HuH-7.5 (cell line): Measurements from ENCODE around the gene ODF2.
"Not testable (repeated sequence)": the region's sequence is repeated elsewhere in the genome, so short reads cannot be mapped to it uniquely, and the experiment has no call there.

Experiments used
- DNase-seq: peaks from one replicate; pipeline ENCODE4 v3.0.0; 2011; ENCODE audit warnings: low spot score

ODF2 gene

DNA sequence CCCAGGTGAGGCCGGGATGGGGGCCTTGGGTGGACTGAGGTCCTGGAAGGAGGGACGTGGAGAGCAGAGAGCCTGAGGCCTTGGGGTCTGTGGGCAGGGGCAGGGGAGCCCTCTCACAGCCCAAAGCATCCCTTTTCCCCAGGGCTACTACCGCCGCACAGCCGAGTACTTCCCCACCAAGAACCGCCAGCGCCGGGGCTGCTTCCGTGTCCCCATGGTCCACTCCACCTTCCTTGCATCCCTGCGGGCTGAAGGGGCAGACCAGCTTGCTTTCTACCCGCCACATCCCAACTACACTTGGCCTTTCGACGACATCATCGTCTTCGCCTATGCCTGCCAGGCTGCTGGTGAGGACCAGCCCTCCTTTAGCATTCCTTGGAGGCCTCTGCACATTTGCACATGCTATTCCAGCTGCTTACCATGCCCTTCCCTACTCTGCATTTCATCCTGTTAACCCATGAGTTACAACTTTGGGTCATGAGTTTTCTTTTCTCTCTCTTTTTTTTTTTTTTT is 31.5 kb upstream of the ODF2 start:
- no peak for DNase-seq

DNA sequence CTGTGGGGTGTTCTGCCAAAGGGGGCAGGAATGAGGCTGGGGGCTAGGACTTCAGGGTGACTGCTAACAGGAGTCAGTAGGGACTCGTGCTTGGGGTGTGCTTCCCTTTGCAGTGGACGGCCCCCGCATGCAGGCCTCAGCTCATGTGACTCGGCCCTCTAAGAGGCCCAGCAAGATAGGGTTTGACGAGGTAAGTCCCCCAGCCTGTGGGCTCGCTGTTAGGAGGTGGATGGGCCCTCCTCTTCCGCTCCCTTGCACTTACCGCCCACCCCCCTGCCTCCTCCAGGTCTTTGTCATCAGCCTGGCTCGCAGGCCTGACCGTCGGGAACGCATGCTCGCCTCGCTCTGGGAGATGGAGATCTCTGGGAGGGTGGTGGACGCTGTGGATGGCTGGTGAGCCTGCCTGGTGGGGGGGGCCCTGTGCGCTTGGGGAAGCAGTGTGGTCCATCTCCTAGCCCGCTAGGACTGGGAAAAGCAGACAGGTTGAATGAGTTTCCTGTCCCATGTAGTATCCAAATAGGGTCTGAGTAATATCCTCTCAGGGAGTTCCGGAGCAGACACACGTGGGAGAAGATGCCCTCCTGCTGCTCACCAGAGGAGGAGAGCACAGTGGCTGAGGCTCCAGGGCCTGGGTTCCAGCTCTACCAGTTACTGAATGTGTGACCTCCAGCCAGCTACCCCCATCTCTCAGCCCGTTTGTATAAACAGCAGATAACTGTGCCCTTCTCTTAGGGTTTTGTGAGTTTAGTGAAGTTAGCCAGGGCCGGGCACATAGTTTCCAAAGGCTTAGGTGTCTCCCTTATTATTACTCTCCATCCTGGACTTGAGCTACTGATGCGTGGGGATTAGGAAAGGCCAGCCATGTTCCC is 26.9 kb upstream of the ODF2 start:
- DNase-seq: no peak

DNA sequence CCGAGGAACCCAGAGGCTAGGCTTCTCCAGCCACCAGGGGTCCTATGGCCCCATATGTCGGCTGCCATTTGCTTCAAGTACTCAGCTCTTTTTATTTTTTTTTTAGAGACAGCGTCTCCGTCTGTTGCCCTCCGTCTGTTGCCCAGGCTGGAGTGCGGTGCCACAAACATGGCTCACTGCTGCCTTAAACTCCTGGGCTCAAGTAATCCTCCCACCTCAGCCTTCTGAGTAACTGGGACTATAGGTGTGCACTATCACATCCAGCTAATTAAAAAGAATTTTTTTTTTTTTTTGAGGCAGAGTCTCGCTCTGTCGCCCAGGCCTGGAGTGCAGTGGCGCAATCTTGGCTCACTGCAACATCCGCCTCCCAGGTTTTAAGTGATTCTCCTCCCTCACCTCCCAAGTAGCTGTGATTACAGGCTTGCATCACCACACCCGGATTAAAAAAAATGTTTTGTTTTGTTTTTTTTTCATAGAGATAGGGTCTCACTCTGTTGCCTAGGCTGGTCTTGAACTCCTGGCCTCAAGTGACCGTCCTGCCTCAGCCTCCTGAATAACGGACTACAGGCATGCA is 26.2 kb upstream of the ODF2 start:
- DNase-seq: no peak

DNA sequence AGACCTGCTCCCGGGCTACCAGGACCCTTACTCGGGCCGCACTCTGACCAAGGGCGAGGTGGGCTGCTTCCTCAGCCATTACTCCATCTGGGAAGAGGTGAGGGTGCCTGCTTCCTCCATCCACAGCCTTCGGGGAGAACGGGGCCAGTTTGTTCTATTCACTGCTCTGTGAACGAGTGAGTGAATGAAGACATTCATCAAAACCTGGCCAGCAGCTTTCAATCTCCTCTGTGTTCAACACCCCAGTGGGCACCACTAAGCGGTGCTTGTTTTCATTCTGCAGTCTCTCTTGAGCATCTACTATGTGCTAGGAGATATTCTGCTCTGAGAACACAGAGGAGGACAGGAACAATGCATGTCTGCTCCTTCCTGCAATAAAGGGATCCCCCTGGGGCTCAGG is 24.6 kb upstream of the ODF2 start:
- DNase-seq: no peak

DNA sequence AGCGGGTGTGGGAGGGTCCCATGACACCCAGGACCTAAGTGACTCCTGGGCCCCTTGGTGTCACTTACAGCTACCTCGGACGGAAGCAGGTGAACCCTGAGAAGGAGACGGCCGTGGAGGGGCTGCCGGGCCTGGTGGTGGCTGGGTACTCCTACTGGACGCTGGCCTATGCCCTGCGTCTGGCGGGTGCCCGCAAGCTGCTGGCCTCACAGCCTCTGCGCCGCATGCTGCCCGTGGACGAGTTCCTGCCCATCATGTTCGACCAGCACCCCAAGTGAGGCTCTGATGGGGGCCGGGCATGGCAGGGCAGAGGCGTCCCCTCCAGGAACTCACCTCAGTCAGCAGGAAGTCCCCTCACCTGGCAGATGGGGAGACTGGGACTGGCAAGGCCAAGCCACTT is 21.5 kb upstream of the ODF2 start:
- no peak for DNase-seq

DNA sequence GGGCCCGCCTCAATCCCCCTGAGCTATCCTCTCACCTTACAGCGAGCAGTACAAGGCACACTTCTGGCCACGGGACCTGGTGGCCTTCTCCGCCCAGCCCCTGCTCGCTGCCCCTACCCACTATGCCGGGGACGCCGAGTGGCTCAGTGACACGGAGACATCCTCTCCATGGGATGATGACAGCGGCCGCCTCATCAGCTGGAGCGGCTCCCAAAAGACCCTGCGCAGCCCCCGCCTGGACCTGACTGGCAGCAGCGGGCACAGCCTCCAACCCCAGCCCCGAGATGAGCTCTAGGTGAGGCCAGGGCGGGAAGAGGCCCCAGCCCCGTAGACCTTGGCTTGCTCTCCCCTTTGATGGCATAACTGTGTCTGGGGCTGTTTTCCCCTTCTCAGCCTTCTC is 20.2 kb upstream of the ODF2 start:
- no peak for DNase-seq

DNA sequence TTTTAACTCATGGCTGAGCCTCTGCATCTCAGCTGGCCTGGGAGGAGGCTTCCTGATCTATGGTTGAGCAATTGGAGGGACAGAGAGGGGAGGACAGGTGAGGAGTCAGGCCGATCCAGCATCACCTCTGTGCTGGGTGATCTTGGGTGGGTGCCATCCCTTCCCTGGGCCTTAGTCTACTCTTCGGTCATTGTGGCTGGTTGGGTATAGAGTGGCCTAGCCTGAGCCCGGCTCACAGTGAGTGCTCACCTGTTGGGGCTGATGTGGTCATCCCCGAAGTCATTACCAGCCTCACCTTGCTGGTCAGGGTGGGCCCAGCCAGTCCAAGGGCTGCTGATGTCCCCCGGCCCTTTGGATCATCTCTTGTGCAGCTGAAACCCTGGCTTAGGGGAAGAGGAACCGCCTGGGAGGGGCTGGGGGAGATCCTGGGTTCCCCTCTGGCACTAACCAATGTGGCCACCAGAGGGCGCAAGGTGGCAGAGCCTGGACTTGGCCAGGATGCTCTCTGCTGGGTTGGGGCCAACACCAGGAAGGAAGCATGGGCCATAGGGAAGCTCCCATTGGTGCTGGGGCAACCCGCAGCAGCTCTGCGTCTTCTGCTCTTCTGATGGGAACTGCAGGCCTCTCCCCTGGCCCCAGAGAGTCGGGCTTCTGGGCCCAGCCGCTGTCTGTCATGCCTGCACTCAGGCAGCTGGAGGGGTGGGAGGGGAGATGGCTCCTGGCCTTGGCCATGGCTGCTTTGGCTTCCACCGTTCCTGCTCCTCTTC is 17.3 kb upstream of the ODF2 start:
- DNase-seq: peak; percentile 85

DNA sequence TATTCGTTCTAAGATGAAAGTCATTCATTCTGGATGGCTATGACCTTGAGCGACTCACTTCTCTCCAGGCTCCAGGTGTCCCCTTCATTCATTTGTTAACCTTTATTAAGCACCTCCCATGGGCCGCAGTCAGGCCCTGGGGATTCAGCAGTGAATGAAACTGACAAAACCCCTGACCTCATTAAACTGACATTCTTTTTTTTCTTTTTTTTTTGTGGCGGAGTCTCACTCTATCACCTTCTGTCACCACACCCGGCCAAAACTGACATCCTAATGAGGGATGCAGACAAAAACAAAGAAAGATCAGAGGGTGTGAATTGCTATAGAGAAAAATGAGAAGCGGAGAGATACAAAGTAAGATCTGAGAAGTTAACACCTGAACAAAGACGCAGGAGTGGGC is 16.5 kb upstream of the ODF2 start:
- no peak for DNase-seq

DNA sequence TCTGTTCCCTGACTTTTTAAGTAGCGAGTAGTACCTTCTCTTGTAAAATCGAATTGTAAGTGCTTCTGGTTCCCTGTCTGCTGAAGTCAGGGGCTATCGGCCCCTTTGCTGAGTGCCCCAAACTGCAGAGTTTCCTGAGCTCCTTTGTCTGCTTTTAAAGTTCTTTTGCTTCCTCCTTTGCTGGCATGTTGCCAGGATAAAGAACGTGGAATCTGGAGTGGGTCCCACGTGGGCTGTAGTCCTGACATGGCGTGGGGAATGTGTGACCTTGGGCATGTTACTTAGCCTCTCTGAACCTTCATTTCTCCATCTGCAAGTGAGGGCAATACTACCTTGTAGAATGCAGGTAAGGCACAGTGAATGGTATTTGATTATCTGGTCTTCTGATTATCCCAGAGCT is 13.7 kb upstream of the ODF2 start:
- no peak for DNase-seq

DNA sequence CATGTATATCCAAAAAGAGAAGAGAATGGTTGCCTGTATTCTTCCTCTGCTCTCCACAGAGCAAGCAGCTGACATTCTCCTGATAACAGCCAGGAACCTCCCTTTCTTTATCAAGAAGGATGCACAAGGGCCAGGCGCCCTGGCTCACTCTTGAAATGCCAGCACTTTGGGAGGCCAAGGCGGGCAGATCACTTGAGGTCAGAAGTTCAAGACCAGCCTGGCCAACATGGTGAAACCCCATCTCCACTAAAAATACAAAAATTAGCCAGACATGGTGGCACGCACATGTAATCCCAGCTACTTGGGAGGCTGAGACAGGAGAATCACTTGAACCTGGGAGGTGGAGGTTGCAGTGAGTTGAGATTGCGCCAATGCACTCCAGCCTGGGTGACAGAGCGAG is 9.3 kb upstream of the ODF2 start:
- not testable (repeated sequence) for DNase-seq

DNA sequence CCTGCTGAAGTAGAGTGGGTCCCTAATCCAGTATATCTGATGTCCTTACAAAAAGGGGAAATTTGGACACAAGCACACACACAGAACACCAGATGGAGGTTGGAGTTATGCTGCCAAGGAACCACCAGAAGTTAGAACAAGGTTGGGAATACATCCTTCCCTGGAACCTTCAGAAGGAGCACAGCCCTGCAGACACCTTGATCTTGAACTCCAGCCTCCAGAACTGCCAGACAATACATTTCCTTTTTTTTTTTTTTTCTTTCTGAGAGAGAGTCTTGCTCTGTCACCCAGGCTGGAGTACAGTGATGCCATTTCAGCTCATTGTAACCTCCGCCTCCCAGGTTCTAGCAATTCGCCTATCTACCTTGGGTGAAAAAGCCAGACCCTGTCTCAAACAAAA is 7.1 kb upstream of the ODF2 start:
- DNase-seq: no peak

DNA sequence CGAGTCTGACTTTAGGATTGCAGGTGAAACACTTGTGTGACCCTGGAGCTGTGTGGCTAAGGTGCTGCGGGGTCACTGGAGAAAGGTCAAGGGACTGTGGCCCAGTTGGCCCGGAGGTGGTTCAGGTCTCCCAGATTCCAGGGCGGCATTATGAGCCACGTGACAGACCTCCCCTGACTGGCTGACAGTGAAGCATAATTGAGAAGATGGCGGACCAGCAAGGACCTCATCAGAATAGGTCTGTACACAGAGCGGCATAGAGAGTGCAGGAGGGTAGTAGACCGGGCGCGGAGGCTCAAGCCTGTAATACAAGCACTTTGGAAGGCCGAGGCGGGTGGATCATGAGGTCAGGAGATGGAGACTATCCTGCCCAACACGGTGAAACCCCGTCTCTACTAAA is 815 bp upstream of the ODF2 start:
- DNase-seq: no peak

DNA sequence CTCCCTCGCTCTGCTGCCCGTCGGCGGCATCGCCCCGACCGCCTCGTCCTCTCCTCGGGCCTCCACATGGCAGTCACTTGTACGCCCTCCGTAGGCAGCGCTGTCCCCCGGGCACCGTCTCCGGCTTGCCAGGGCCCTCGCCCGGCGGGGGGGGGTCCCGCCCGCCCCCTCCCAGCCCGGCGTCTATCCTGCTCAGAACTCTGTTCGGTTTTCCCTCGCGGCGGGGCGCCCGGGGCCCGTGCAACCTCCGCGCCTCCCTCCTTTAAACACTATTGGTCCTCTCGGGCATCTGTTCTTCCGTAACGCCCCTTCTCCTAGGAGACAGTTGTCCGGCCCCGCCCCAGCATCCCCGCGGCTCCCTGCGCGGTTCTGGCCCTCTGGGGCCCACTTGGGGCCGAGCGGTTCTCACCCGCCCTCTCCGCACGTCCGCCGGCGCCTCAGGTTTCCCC is 831 bp downstream of the ODF2 start:
- peak; percentile 87 for DNase-seq

DNA sequence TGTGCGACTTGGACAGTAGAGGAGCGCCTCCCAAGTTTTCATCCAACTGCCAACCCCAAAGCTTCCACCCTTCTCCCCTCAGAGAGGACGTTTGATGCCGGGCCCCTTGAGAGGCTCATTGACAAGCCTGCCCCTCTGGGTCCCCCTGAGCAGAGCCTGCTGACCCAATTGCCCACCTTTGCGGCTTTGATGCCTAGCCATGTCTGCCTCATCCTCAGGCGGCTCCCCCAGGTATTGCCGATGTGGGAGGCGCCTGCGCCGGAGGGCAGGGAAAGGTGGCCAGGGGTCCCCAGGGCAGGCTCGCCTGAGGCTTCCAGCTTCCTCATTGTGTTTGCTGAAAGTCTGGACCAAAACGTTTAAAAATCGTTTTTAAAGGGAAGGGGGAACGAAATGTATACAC is 1.4 kb downstream of the ODF2 start:
- no peak for DNase-seq

DNA sequence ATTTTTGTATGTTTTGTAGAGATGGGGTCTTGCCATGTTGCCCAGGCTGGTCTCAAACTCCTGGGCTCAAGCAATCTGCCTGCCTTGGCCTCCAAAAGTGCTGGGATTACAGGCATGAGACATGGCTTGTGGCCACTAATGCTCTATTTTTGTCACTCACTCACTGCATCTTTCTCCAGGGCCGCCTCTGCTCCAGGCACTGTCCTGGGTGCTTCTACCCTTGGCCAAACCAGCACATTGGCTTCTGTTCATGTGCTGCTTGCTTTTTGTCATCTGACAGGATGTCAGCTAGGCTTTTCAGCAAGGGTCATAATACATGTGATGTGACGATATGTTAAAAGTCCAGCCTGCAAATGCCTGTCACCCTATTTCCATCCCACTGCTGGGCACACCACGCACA is 3.2 kb downstream of the ODF2 start:
- DNase-seq: no peak

DNA sequence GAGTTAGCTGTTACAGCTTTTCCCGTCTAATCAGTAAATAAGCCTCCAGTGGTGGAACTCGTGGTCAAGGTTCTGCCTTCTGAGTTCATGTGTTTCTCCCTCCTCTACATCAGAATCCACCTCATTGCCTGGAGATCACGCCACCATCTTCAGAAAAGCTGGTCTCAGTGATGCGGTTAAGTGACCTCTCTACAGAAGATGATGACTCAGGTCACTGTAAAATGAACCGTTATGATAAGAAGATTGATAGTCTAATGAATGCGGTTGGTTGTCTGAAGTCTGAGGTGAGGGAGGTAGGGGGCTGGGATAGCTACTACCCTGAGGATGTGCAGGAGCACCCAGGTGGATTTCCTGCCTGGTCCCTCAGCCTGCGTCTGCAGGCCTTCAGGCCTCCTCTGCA is 13.3 kb downstream of the ODF2 start:
- DNase-seq: no peak

DNA sequence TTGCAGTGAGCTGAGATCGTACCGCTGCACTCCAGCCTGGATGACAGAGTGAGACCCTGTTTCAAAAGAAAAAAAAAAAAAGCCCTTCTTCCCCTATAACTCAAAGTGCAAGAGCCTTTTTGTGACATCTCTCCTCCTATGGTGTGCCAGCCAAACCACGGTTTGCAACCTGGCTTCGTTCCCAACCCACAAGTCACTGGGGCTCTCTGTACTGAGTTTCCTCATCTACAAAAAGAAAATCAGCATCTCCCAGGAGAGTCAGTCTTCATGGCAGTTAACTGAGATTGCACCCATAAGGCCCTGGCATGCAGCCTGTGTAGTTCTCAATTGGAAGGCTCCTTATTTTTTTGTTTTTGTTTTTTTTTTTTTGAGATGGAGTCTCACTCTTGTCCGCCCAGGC is 14.8 kb downstream of the ODF2 start:
- DNase-seq: no peak

DNA sequence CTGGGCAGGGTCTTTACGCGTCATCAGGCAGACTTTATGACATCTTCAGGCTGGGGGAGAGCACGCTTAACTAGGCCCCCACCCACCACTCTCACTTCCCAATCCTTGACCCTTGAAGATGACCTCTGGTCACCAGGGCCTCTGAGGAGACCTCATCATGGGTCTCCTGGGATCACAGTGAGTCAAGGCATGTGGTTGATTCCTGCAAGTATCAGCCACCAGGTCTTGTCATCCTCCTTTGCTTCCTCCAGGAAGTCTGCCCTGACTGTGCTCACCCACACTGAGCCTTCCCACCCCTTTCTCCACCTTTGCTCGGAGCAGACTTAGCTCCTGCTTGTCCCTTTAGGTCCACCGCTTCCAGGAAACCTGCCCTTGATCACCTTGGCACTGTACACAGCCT is 17.3 kb downstream of the ODF2 start:
- DNase-seq: no peak

DNA sequence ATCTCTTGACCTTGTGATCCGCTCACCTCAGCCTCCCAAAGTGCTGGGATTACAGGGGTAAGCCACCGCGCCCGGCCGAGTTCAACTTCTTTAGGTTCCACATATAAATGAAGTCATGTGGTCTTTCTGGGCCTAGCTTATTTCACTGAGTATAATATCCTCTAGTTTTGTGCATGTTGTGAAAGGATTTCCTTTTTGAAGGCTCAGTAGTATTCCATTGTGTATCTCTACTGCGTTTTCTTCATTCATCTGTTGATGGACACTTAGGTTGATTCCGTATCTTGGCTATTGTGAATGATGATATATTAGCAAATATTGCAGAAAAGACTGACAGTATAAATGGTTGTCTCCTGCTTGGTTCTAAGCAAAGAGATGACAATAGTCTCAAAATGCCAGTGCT is 20.1 kb downstream of the ODF2 start:
- DNase-seq: no peak

DNA sequence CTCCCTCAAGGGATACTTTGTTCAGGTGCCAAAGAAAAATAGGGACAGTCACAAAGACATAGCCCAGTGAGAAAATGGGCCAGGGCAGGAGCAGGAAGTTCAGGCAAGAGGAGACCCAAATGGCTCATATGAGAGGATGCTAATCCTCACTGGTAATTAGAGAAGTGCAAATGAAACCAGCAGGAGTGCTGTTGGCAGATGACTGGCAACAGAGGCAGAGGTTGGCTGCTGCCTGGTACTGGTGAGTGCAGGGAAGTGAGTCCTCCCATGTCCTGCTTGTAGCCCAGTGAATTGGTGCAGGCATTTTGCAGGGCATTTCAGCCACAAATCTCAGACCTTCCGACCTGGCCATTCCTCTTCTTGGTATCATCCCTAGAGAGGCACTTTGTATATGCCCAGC is 23.5 kb downstream of the ODF2 start:
- DNase-seq: no peak

DNA sequence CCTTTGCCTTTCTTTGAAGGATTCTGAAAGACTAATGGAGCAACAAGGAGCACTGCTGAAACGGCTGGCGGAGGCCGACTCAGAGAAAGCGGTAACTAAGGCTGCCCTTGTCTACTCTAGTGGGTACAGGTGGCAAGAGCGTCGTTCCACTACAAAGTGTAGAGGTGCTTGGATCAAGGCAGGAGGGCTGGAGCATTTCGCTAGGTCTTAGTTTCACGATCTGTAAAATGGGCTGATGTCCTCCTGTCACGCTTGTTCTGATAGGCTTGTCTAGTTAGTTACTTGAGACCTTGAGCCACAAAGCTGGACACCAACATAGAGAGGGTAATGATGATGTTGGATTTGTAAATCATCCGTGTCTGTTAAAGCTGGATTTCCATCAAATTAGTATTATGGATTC is 25.8 kb downstream of the ODF2 start:
- no peak for DNase-seq

DNA sequence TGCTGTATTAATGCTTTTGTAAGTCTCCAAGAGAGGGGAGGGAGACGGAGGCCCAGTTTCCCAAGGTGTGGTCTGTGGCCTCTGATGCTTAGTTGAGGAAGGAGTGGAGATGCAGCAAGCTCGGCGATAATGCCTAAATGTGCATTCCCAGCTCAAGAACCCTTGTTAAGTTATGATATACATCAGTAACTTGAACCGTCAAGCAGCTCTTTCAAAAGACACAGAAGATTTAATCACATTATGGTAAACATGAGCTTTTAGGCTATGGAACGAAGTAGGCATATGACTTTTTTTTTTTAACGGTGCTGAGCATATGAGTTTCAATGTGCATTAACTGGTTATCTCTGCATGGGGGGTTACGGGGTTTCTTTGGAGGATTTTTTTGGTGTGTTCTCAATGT is 26.4 kb downstream of the ODF2 start:
- DNase-seq: no peak
